Astrocyte of the cerebellum (primary cell): ENCODE results near the gene SUSD3.

Source experiments
- DNase-seq: peaks from one replicate; pipeline ENCODE4 v3.0.0-alpha.2; 2011; ENCODE audit warnings: low read depth
- H3K4me3 ChIP-seq: 2 replicates; pipeline ENCODE4 v1.5.1; 2011; ENCODE audit warnings: mild to moderate bottlenecking, low read depth, low read length, moderate library complexity
- in situ Hi-C: cut with HindIII; loops from 2 replicates; pipeline ENCODE4 v1.10.0; 2017; ENCODE audit warnings: low sequenced_read_pairs
- TF ChIP-seq, protein P1 (sequence below): IDR thresholded peaks from 2 replicates; pipeline ENCODE4 v1.5.1; 2012; ENCODE audit warnings: low read length, low read depth, moderate library complexity, mild to moderate bottlenecking; ENCODE audit errors: missing control alignments

Gene SUSD3

DNA sequence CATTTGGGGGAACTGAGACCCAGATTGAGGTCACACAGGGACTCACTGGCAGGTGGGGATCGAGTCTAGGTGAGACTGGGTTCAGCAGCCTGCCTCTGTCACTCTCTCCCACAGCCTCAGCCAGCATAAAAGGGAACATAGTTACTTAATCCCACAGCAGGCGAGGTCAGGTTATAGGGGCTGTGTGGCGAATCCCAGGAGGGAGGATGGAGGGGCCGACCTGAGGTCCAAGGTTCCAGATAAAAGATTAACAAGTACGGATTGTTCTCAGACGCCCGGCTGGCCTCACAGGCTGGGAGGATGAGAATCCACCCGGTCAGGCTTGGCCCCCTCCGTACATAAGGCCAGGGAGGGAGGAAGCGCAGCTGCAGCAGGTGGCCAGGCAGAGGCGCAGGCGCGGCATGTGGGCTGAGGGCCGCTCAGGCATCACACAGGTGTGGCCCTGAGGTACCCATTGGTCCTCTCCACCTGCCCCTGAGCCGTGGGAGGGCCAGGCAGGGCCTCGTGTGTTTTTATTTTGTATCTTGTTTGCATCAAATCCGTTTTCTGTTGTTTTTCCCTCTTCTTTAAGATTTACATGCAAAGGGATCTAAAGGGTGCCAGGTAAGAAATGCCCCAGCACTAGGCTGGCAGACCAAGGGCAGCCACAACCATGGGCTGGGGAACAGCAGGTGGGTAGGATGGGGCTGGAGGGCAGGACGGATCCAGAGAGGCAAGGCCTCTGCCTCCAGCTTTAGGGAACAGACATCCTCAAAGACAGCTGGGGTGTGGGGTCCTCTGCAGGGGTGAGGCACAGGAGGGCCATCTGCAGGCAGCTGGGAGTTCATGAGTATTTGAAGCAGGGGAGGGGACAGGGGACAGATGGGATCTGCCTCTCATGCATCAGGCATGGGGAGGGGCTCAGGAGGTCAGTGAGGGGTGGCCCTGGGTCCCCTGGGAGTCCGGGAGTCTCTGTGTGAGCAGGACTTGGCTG, 3.6 kb downstream of the SUSD3 start:
- no peak overlapping the region for H3K4me3 ChIP-seq
- TF ChIP-seq, protein P1, sequence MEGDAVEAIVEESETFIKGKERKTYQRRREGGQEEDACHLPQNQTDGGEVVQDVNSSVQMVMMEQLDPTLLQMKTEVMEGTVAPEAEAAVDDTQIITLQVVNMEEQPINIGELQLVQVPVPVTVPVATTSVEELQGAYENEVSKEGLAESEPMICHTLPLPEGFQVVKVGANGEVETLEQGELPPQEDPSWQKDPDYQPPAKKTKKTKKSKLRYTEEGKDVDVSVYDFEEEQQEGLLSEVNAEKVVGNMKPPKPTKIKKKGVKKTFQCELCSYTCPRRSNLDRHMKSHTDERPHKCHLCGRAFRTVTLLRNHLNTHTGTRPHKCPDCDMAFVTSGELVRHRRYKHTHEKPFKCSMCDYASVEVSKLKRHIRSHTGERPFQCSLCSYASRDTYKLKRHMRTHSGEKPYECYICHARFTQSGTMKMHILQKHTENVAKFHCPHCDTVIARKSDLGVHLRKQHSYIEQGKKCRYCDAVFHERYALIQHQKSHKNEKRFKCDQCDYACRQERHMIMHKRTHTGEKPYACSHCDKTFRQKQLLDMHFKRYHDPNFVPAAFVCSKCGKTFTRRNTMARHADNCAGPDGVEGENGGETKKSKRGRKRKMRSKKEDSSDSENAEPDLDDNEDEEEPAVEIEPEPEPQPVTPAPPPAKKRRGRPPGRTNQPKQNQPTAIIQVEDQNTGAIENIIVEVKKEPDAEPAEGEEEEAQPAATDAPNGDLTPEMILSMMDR: no peak
- in situ Hi-C loops: no loop called here
- DNase-seq: no peak

DNA sequence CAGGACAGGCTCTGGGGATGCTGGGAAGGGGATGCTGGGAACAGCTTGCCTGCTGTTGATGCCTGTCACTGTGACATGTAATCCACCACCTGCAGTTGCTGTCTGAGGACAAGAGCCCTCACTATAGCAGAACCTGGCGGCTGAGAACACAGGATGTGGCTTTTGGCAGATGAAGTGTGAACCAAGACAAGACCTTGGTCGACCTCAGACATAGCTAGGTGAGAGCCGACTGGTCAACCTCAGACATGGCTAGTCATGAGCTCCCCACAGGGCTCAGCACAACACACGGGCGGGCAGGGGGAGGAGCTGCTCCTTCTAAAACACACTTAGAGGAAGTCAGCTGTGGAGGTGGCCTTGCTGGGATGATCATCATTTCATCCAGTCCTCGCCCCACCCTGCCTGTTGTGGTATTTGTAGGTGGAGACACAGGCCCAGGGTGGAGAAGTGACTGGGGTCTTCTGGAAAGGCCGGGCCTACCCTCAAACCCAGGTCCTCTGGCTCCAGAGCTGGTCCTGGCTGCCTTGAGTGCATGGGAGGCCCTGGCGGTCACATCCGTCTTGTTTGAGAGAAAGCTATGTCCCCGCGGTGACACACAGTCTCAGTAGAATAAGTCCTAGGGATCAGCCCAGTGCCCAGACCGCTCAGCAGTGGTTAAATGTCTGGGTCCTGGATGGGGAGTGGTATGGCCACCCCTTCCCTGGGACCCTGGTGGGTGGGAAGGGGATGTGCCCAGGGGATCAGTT, 6.1 kb downstream of the SUSD3 start:
- TF ChIP-seq, protein P1: no peak
- H3K4me3 ChIP-seq: no peak overlapping the region
- in situ Hi-C loops: no loop called here
- peak; percentile 20 for DNase-seq

DNA sequence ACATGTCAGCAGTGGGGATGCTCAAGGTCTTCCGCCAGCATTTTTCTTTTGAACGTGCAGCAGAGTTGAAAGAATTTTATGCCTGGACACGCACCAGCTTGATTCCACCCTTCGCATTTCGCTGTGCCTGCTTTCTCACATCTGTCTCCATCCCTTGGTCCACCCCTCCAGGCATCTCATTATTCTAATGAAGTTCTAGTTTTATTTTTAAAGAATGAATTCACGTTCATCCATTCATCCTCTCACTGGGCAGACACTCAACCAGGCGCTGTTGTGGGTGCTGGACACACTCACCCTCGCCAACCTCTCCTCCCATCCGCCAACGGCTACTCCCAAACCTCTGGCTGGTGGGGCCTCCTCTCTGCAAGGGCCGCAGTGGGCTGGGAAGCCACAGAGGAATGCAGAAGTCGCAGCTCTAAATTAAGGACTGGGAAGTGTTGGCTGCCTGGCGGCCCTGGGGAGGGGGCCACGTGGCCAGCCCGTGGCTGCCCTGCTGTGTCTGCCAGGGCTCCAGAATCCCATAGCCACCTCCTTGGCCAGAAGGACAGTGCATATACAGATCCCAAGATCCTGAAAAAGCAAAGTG, 6.7 kb downstream of the SUSD3 start:
- in situ Hi-C loops: no loop called here
- no peak for DNase-seq
- H3K4me3 ChIP-seq: no peak overlapping the region
- TF ChIP-seq, protein P1: no peak

DNA sequence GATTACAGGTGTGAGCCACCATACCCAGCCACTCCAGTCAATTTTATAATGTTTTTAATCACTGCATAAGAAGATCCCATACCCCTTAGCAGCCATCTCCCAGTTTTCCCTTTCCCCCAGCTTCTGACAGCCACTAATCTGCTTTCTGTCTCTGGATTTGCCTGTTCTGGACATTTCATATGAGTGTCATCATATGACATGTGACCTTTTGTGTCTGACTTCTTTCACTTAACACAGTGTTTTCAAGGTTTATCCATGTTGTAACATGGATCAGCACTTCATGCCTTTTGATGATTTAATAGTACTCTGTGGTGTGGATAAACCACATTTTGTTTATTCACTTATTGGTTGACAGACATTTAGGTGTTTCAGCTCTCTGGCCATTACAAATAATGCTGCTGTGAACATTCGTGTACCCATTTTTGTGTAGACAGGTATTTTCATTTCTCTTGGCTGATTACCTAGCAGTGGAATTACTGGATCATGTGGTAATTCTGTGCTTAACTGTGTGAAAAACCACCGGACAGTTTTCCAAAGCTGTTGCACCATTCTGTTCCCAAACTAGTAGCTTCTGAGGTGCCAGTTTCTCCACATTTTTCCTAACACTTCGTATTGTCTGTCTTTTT, 8.6 kb downstream of the SUSD3 start:
- H3K4me3 ChIP-seq: no peak overlapping the region
- no peak for DNase-seq
- TF ChIP-seq, protein P1: no peak
- in situ Hi-C loops: no loop called here

DNA sequence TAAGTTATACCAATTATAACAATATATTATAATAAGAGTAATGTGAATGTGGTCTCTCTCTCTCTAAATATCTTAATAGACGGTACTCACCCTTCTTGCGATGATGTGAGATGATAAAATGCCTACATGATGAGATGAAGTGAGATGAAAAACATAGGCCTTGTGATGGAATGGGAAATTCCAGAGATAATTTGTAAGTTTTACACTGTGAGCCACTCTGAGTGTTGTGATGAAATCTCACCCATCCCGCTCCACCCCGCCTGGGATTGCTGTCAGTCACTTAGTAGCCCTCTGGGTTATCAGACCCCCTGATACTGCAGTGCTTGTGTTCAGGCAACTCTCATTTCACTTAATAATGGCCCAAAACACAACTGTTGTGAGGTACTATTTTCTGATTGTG, 10.5 kb downstream of the SUSD3 start:
- in situ Hi-C loops: no loop called here
- DNase-seq: no peak
- H3K4me3 ChIP-seq: no peak overlapping the region
- TF ChIP-seq, protein P1: no peak

DNA sequence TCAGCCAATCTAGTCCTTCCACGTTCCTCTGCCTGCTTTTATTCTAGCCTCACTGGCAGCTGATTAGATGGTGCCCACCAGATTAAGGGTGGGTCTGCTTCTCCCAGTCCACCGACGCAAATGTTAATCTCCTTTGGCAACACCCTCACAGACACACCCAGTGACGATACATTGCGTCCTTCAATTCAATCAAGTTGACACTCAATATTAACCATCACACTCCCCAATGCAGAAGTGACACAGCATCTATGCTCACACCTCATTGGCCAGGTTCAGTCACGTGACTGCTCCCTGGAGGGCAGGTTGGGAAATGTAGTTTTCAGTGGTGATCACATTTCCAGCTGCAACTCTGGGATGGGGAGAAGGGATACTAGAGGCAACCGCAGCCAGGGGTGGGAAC, 13.0 kb downstream of the SUSD3 start:
- no peak for DNase-seq
- in situ Hi-C loops: no loop called here
- no peak overlapping the region for H3K4me3 ChIP-seq
- TF ChIP-seq, protein P1: no peak
